ENCODE results near the gene TAS1R3. TPM values are rescaled to one million over a fixed set of nuclear protein-coding genes. Genes with fewer than 3 reads are reported as not detected.

Gene TAS1R3
- under 1 TPM; 0.13 to 0.14 TPM for total RNA-seq

DNA sequence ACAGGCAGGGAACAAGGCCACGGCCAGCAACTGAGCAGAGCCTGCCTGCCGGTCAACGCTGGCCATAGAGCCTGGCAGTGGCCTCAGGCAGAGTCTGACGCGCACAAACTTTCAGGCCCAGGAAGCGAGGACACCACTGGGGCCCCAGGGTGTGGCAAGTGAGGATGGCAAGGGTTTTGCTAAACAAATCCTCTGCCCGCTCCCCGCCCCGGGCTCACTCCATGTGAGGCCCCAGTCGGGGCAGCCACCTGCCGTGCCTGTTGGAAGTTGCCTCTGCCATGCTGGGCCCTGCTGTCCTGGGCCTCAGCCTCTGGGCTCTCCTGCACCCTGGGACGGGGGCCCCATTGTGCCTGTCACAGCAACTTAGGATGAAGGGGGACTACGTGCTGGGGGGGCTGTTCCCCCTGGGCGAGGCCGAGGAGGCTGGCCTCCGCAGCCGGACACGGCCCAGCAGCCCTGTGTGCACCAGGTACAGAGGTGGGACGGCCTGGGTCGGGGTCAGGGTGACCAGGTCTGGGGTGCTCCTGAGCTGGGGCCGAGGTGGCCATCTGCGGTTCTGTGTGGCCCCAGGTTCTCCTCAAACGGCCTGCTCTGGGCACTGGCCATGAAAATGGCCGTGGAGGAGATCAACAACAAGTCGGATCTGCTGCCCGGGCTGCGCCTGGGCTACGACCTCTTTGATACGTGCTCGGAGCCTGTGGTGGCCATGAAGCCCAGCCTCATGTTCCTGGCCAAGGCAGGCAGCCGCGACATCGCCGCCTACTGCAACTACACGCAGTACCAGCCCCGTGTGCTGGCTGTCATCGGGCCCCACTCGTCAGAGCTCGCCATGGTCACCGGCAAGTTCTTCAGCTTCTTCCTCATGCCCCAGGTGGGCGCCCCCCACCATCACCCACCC, at the start of gene TAS1R3:
TSS of gene TAS1R3 (plus strand) at position 213 of the 898 bp plus-strand sequence. CDS start at position 279, 66 bp downstream.
- no peak for DNase-seq
- ATAC-seq, result no peak
- H3K4me3 Mint-ChIP-seq, result no peak within 1 kb of the TSS
- POLR2A ChIA-PET, result interaction anchor here (0.9 to 1.6 kb wide), 3 partner anchors 17 to 22 kb away, joined by 3 to 4 read pairs (median 3); no protein-coding TSS in a partner anchor
- peaks cover under 1% of the 10 kb centered on the region for H3K4me1 Mint-ChIP-seq (ENCODE audit: low read depth)
- CTCF ChIA-PET, result no interaction called here
- intact Hi-C loops (cut with micrococcal nuclease), result no loop called here
- no peak within 1 kb of the TSS for H3K27ac Mint-ChIP-seq
- TF ChIP-seq, protein P1, sequence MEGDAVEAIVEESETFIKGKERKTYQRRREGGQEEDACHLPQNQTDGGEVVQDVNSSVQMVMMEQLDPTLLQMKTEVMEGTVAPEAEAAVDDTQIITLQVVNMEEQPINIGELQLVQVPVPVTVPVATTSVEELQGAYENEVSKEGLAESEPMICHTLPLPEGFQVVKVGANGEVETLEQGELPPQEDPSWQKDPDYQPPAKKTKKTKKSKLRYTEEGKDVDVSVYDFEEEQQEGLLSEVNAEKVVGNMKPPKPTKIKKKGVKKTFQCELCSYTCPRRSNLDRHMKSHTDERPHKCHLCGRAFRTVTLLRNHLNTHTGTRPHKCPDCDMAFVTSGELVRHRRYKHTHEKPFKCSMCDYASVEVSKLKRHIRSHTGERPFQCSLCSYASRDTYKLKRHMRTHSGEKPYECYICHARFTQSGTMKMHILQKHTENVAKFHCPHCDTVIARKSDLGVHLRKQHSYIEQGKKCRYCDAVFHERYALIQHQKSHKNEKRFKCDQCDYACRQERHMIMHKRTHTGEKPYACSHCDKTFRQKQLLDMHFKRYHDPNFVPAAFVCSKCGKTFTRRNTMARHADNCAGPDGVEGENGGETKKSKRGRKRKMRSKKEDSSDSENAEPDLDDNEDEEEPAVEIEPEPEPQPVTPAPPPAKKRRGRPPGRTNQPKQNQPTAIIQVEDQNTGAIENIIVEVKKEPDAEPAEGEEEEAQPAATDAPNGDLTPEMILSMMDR (IDR thresholded peaks at IDR 0.05), result no peak
- H3K36me3 Mint-ChIP-seq (ENCODE audit: low read depth), result no peaks in the 10 kb centered on the region
- H3K9me3 Mint-ChIP-seq, result no peaks in the 10 kb centered on the region
- H3K27me3 Mint-ChIP-seq, result no peaks in the 10 kb centered on the region

GRCh38 chr1:1281533-1282321, 49.4 kb upstream of the TAS1R3 start:
- TF ChIP-seq, protein P1 (IDR thresholded peaks at IDR 0.05), result no peak

GRCh38 chr1:1282998-1283397, 48.1 kb upstream of the TAS1R3 start:
- intact Hi-C loops (cut with micrococcal nuclease), result no loop called here
- no peaks in the 10 kb centered on the region for H3K9me3 Mint-ChIP-seq
- H3K4me1 Mint-ChIP-seq (ENCODE audit: low read depth), result peaks cover 2% of the 10 kb centered on the region
- POLR2A ChIA-PET, result no interaction called here
- TF ChIP-seq, protein P1 (IDR thresholded peaks at IDR 0.05), result no peak
- H3K36me3 Mint-ChIP-seq (ENCODE audit: low read depth), result no peaks in the 10 kb centered on the region
- no peak overlapping the region for H3K4me3 Mint-ChIP-seq
- DNase-seq, result peak; percentile 55
- H3K27me3 Mint-ChIP-seq, result no peaks in the 10 kb centered on the region
- CTCF ChIA-PET, result no interaction called here
- H3K27ac Mint-ChIP-seq, result no peak overlapping the region
- peak; percentile 45 for ATAC-seq

More at GRCh38 chr1:1281533-1282321, 49.4 kb upstream of the TAS1R3 start:
- ChIA-PET POLR2A (interaction anchor here (1.4 kb wide), 1 partner anchor 24 kb away, joined by 4 read pairs; no protein-coding TSS in a partner anchor), CTCF (no interaction called here)
- intact Hi-C loops (cut with micrococcal nuclease), result no loop called here
- peak; percentile 40 for DNase-seq
- H3K27me3 Mint-ChIP-seq, result no peaks in the 10 kb centered on the region
- H3K36me3 Mint-ChIP-seq (ENCODE audit: low read depth), result no peaks in the 10 kb centered on the region
- peaks cover 2% of the 10 kb centered on the region for H3K4me1 Mint-ChIP-seq (ENCODE audit: low read depth)
- no peak overlapping the region for H3K4me3 Mint-ChIP-seq
- H3K27ac Mint-ChIP-seq, result no peak overlapping the region
- ATAC-seq, result peak; percentile 52
- no peaks in the 10 kb centered on the region for H3K9me3 Mint-ChIP-seq

GRCh38 chr1:1283821-1284220, 47.3 kb upstream of the TAS1R3 start:
- peak; percentile 41 for ATAC-seq
- peak; percentile 41 for DNase-seq
- no peaks in the 10 kb centered on the region for H3K9me3 Mint-ChIP-seq
- no peaks in the 10 kb centered on the region for H3K27me3 Mint-ChIP-seq
- ChIA-PET POLR2A (no interaction called here), CTCF (no interaction called here)
- peaks cover 2% of the 10 kb centered on the region for H3K4me1 Mint-ChIP-seq (ENCODE audit: low read depth)
- H3K4me3 Mint-ChIP-seq, result no peak overlapping the region
- no peak overlapping the region for H3K27ac Mint-ChIP-seq
- intact Hi-C loops (cut with micrococcal nuclease), result no loop called here
- TF ChIP-seq, protein P1 (IDR thresholded peaks at IDR 0.05), result no peak
- H3K36me3 Mint-ChIP-seq (ENCODE audit: low read depth), result no peaks in the 10 kb centered on the region
